HepG2 (cell line): ENCODE measurements around the gene SERINC1. TPM values are rescaled to one million over a fixed set of nuclear protein-coding genes. Genes with fewer than 3 reads are reported as not detected.

ENCODE experiments used
- ARHGAP35 ChIP-seq: sonication (generic); formaldehyde crosslinking; IDR thresholded peaks from 2 replicates; pipeline ENCODE4 v1.9.0; 2022; ENCODE audit warnings: mild to moderate bottlenecking, inconsistent platforms, moderate library complexity, missing genetic modification reagents, borderline replicate concordance
- BRCA1 ChIP-seq: sonication (generic); formaldehyde crosslinking; IDR thresholded peaks from 2 replicates; pipeline ENCODE4 v1.4.0; 2020; ENCODE audit warnings: missing genetic modification reagents
- FOXP1 ChIP-seq, 2 experiments: fragments of 450-650 bp in 1 of 2; IDR thresholded peaks; 2 replicates each; pipeline ENCODE4 v1.6.1; 2017 to 2018; ENCODE audit warnings: antibody characterized with exemption in 1 of 2
- HIVEP1 ChIP-seq: sonication (generic); formaldehyde crosslinking; IDR thresholded peaks from 2 replicates; pipeline ENCODE4 v1.4.0; 2020; ENCODE audit warnings: mild to moderate bottlenecking, missing genetic modification reagents
- HNRNPK ChIP-seq: fragments of 200-400 bp; formaldehyde crosslinking; IDR thresholded peaks from 2 replicates; pipeline ENCODE4 v1.6.1; 2018; ENCODE audit warnings: low read length, low read depth, moderate library complexity, mild to moderate bottlenecking; ENCODE audit not compliant: poor library complexity, severe bottlenecking
- HOXA7 ChIP-seq: sonication (generic); formaldehyde crosslinking; IDR thresholded peaks from 2 replicates; pipeline ENCODE4 v1.8.1; 2022; ENCODE audit warnings: mild to moderate bottlenecking, missing genetic modification reagents, moderate library complexity
- MATR3 ChIP-seq: sonication (generic); formaldehyde crosslinking; IDR thresholded peaks from 2 replicates; pipeline ENCODE4 v1.4.0; 2020; ENCODE audit warnings: missing genetic modification reagents
- MED8 ChIP-seq: sonication (generic); formaldehyde crosslinking; IDR thresholded peaks from 2 replicates; pipeline ENCODE4 v1.8.1; 2023; ENCODE audit warnings: mild to moderate bottlenecking, missing genetic modification reagents; ENCODE audit not compliant: insufficient replicate concordance
- NCOA1 ChIP-seq: sonication (generic); formaldehyde crosslinking; IDR thresholded peaks from 2 replicates; pipeline ENCODE4 v1.9.0; 2021; ENCODE audit warnings: missing genetic modification reagents
- POLR2G ChIP-seq: fragments of 200-400 bp; formaldehyde crosslinking; IDR thresholded peaks from 2 replicates; pipeline ENCODE4 v1.6.1; 2018; ENCODE audit warnings: mild to moderate bottlenecking, low read depth, low read length, moderate library complexity
- ZNF264 ChIP-seq: sonication (generic); formaldehyde crosslinking; IDR thresholded peaks from 2 replicates; pipeline ENCODE4 v1.4.0; 2020; ENCODE audit warnings: missing genetic modification reagents
- ZNF292 ChIP-seq: sonication (generic); formaldehyde crosslinking; IDR thresholded peaks from 2 replicates; pipeline ENCODE4 v1.8.1; 2022; ENCODE audit warnings: mild to moderate bottlenecking, low read depth, missing genetic modification reagents, borderline replicate concordance
- ZNF326 ChIP-seq: sonication (generic); formaldehyde crosslinking; IDR thresholded peaks from 2 replicates; pipeline ENCODE4 v1.4.0; 2020; ENCODE audit warnings: missing genetic modification reagents, borderline replicate concordance
- ZNF567 ChIP-seq: sonication (generic); formaldehyde crosslinking; IDR thresholded peaks from 2 replicates; pipeline ENCODE4 v1.8.1; 2023; ENCODE audit warnings: mild to moderate bottlenecking, missing genetic modification reagents, borderline replicate concordance
- ZNF619 ChIP-seq: sonication (generic); formaldehyde crosslinking; IDR thresholded peaks from 2 replicates; pipeline ENCODE4 v1.4.0; 2020; ENCODE audit warnings: mild to moderate bottlenecking, missing genetic modification reagents
- polyA plus RNA-seq, 8 experiments: library from polyadenylated mRNA; depleted of rRNA in 3 of 8; stranded (reverse) in 7 of 8; unstranded in 1 of 8; fragments of >200 nt; fragmentation: Illumina TruSeq in 4 of 8; extraction: Trizol in 4 of 8; gene quantifications; 2 replicates each; pipeline versions ENCODE4 v1.2.1 to v1.2.3, GENCODE V29; 2011 to 2016; ENCODE audit warnings: low read depth in 4 of 8, missing spikeins in 1 of 8, mixed read lengths in 1 of 8; ENCODE audit not compliant: insufficient read depth in 1 of 8
- total RNA-seq, 5 experiments: library from RNA; depleted of rRNA; stranded (reverse); fragments of >200 nt; fragmentation: Illumina TruSeq; extraction: Trizol; gene quantifications; 2 replicates each; pipeline ENCODE4 v1.2.3, GENCODE V29; 2016; ENCODE audit warnings: low read depth in 1 of 5
- TF ChIP-seq, protein P1 (sequence below): sonication (generic); formaldehyde crosslinking; IDR thresholded peaks from 2 replicates; pipeline ENCODE4 v1.8.1; 2023; ENCODE audit warnings: mild to moderate bottlenecking, missing genetic modification reagents
- TF ChIP-seq, protein P2 (sequence below): sonication (generic); formaldehyde crosslinking; IDR thresholded peaks from 2 replicates; pipeline ENCODE4 v1.8.0; 2022; ENCODE audit warnings: missing genetic modification reagents, mild to moderate bottlenecking, inconsistent platforms, borderline replicate concordance
- TF ChIP-seq, protein P3 (sequence below): sonication (generic); formaldehyde crosslinking; IDR thresholded peaks from 2 replicates; pipeline ENCODE4 v1.5.1; 2020; ENCODE audit warnings: missing genetic modification reagents, mild to moderate bottlenecking, borderline replicate concordance
- TF ChIP-seq, protein P4 (sequence below): sonication (generic); formaldehyde crosslinking; IDR thresholded peaks from 2 replicates; pipeline ENCODE4 v1.8.0; 2022; ENCODE audit warnings: mild to moderate bottlenecking, missing genetic modification reagents, moderate library complexity
- TF ChIP-seq, protein P5 (sequence below): sonication (generic); formaldehyde crosslinking; IDR thresholded peaks from 2 replicates; pipeline ENCODE4 v1.5.0; 2020; ENCODE audit warnings: missing genetic modification reagents

The SERINC1 gene
- total and polyA plus RNA-seq, 2 of the 13 experiments (the other 11 are each of a cell fraction or from before 2014, with no cell fraction given) = 93.5 to 112 TPM

DNA sequence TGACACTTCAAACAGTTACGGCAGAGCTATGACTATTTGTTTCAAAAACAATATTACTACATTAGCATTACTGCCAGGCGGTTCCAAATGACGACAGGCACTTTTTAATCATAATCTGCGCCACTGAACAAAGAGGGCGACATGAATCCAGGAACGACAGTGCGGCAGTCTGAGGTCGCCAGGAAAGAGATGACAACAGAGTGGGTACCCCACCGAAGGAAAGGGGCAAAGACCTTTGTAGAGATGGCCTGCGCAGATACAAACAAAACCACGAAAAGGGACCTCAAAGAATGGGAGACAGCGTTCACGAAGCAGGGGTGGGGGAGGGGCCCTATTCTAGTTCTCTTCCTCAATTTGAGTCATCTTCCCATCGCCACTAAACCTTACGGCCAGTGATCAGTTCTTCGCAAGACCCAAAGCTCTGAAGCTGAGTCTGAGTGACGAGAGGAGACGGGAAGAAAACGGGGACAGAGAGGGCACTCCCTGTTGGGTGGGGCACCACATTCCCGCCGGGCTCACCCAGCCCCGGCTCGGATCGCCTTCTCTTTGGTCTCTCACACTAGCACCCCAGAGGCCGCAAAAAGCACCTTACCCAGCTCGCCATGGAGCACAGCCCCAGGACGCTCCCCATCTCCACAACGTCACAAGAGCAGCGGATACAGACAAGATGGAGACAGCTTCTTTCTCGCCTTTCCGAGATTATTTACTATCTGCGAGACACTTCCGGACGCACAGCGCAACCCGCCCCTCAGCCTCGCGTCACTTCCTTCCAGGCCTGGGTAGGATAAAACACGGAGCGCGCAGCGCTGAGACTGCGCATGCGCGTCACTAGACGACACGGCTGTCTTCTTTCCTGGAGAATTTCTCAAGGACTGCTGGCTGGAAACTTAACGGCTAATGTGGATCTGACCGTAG is at the start of gene SERINC1 (continued):
- TF ChIP-seq ZNF619 (CRISPR knock-in tag) (peak; percentile 89; the same call in 1 of the 2 replicates), HIVEP1 (CRISPR knock-in tag) (peak; percentile 73), MED8 (CRISPR knock-in tag) (no peak), POLR2G (peak; percentile 96), ZNF292 (CRISPR knock-in tag) (peak; percentile 77; the same call in 1 of the 2 replicates), FOXP1 (IDR thresholded peaks at IDR 0.05) (no peak), FOXP1 (CRISPR knock-in tag; IDR thresholded peaks at IDR 0.05) (peak; percentile 45; the same call in 1 of the 2 replicates), MATR3 (no peak), ZNF264 (CRISPR knock-in tag) (peak; percentile 65), ZNF567 (CRISPR knock-in tag) (0 out of 2 replicates have a peak, but pooled peaks have one; percentile 80), HOXA7 (CRISPR knock-in tag) (no peak), ZNF326 (CRISPR knock-in tag) (no peak), HNRNPK (no peak), ARHGAP35 (CRISPR knock-in tag) (peak; percentile 75; the same call in 1 of the 2 replicates), BRCA1 (CRISPR knock-in tag) (peak; percentile 68), NCOA1 (CRISPR knock-in tag) (0 out of 2 replicates have a peak, but pooled peaks have one; percentile 86)
- TF ChIP-seq, protein P1, sequence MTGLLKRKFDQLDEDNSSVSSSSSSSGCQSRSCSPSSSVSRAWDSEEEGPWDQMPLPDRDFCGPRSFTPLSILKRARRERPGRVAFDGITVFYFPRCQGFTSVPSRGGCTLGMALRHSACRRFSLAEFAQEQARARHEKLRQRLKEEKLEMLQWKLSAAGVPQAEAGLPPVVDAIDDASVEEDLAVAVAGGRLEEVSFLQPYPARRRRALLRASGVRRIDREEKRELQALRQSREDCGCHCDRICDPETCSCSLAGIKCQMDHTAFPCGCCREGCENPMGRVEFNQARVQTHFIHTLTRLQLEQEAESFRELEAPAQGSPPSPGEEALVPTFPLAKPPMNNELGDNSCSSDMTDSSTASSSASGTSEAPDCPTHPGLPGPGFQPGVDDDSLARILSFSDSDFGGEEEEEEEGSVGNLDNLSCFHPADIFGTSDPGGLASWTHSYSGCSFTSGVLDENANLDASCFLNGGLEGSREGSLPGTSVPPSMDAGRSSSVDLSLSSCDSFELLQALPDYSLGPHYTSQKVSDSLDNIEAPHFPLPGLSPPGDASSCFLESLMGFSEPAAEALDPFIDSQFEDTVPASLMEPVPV (CRISPR knock-in tag) = peak; percentile 64; the same call in 1 of the 2 replicates
- TF ChIP-seq, protein P2, sequence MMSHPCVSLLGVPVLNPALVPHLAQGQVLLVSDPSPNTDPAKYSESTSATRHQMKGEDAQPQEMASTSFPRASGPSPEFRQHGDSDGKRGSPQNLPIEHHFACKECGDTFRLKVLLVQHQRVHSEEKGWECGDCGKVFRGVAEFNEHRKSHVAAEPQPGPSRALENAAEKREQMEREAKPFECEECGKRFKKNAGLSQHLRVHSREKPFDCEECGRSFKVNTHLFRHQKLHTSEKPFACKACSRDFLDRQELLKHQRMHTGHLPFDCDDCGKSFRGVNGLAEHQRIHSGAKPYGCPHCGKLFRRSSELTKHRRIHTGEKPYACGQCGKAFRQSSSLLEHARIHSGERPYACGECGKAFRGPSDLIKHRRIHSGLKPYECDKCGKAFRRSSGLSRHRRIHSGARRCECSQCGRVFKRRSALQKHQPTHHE (CRISPR knock-in tag) = 0 out of 2 replicates have a peak, but pooled peaks have one; percentile 71
- TF ChIP-seq, protein P3, sequence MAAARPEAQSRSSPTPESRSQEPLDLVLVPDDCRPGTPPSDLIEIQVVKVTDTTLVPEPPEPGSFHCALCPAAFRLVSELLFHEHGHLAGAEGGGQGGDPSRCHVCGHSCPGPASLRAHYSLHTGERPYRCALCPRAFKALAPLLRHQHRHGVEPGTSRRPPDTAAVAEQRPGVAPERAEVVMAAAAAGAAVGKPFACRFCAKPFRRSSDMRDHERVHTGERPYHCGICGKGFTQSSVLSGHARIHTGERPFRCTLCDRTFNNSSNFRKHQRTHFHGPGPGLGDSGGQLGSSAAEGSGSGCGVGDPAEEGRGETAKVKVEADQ (CRISPR knock-in tag) = peak; percentile 90; the same call in 1 of the 2 replicates
- TF ChIP-seq, protein P4, sequence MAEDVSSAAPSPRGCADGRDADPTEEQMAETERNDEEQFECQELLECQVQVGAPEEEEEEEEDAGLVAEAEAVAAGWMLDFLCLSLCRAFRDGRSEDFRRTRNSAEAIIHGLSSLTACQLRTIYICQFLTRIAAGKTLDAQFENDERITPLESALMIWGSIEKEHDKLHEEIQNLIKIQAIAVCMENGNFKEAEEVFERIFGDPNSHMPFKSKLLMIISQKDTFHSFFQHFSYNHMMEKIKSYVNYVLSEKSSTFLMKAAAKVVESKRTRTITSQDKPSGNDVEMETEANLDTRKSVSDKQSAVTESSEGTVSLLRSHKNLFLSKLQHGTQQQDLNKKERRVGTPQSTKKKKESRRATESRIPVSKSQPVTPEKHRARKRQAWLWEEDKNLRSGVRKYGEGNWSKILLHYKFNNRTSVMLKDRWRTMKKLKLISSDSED (CRISPR knock-in tag) = no peak
- TF ChIP-seq, protein P5, sequence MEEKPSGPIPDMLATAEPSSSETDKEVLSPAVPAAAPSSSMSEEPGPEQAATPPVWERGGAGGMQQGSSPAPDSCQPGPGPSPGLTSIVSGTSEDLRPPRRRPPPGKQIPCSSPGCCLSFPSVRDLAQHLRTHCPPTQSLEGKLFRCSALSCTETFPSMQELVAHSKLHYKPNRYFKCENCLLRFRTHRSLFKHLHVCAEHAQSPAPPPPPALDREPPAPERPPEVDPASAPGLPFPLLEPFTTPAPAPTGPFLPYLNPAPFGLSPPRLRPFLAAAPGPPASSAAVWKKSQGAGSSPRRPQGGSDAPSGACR (CRISPR knock-in tag) = peak; percentile 76
